HG02943 (cell line): Measurements from ENCODE around the gene IGFALS.

Source experiments
- ATAC-seq: cut with Tn5 transposase; IDR thresholded peaks from one replicate; pipeline ENCODE4 v1.9.1; 2021; ENCODE audit warnings: mild to moderate bottlenecking, low read depth, moderate library complexity; ENCODE audit not compliant: unreplicated experiment

Gene IGFALS

GRCh38 chr16:1768061-1768766, 25.3 kb downstream of the IGFALS start:
- no peak for ATAC-seq

- ATAC-seq = no peak
Observed at GRCh38 chr16:1767116-1767994, 26.1 kb downstream of the IGFALS start.

- no peak for ATAC-seq
Observed at GRCh38 chr16:1766701-1767100, 26.8 kb downstream of the IGFALS start.

GRCh38 chr16:1766231-1766630, 27.3 kb downstream of the IGFALS start:
- no peak for ATAC-seq

GRCh38 chr16:1765826-1766225, 27.7 kb downstream of the IGFALS start:
- ATAC-seq = no peak

GRCh38 chr16:1764971-1765370, 28.5 kb downstream of the IGFALS start:
- ATAC-seq = no peak

GRCh38 chr16:1763521-1764511, 29.7 kb downstream of the IGFALS start:
- ATAC-seq = no peak

GRCh38 chr16:1762879-1763520, 30.5 kb downstream of the IGFALS start:
- no peak for ATAC-seq

- no peak for ATAC-seq
Observed at GRCh38 chr16:1762196-1762878, 31.2 kb downstream of the IGFALS start.

GRCh38 chr16:1761751-1762150, 31.8 kb downstream of the IGFALS start:
- ATAC-seq = no peak

GRCh38 chr16:1760911-1761310, 32.6 kb downstream of the IGFALS start:
- no peak for ATAC-seq

- no peak for ATAC-seq
Observed at GRCh38 chr16:1759511-1759910, 34.0 kb downstream of the IGFALS start.

- no peak for ATAC-seq
Observed at GRCh38 chr16:1758923-1759322, 34.6 kb downstream of the IGFALS start.

- no peak for ATAC-seq
Observed at GRCh38 chr16:1757714-1758461, 35.6 kb downstream of the IGFALS start.

- no peak for ATAC-seq
Observed at GRCh38 chr16:1754204-1754603, 39.3 kb downstream of the IGFALS start.

GRCh38 chr16:1752853-1753252, 40.7 kb downstream of the IGFALS start:
- ATAC-seq = no peak

- ATAC-seq = no peak
Observed at GRCh38 chr16:1751946-1752345, 41.6 kb downstream of the IGFALS start.

GRCh38 chr16:1749152-1750117, 44.1 kb downstream of the IGFALS start:
- no peak for ATAC-seq
